ENCODE measurements around the gene CEACAM1. TPM values are rescaled to one million over a fixed set of nuclear protein-coding genes. Genes with fewer than 3 reads are reported as not detected.
A peak's percentile ranks its signal among the peaks of the same experiment; 100 is the strongest.

Gene CEACAM1
- total and polyA plus RNA-seq, 2 of the 13 experiments (the other 11 are each of a cell fraction or from before 2014, with no cell fraction given): 13.5 to 332 TPM

GRCh38 chr19:42553292-42554045 is 25.2 kb upstream of the CEACAM1 start:
- Histone ChIP-seq H3K27me3 (ENCODE audit: control insufficient read depth in 1 of 2, insufficient read depth in 2 of 2, low read length in 2 of 2) (peaks cover 0 to 7% of the 10 kb centered on the region in 2 experiments; a peak in 1 of 5 replicates), H4K20me1 (ENCODE audit: insufficient read depth, low read length) (no peaks in the 10 kb centered on the region), H3K4me2 (ENCODE audit: low read depth, low read length) (peak overlapping the region; percentile 50; the same call in 1 of the 2 replicates), H3K4me1 (ENCODE audit: insufficient read depth, low read length) (peaks cover 71% of the 10 kb centered on the region), H3K36me3 (replicated peaks in 1 of 2; ENCODE audit: control insufficient read depth in 1 of 2, insufficient read depth in 2 of 2, low read length in 2 of 2) (no peaks in the 10 kb centered on the region), H3K79me2 (ENCODE audit: insufficient read depth, low read length) (no peaks in the 10 kb centered on the region), H3K4me3 (replicated peaks in 1 of 3; ENCODE audit: insufficient read depth in 1 of 3, low read depth in 2 of 3, low read length in 3 of 3) (peak overlapping the region in 1 of 3 experiments; percentile 15; a peak in 2 of 6 replicates), H2AFZ (ENCODE audit: low read length) (no peak overlapping the region), H3K27ac (ENCODE audit: extremely low read length, insufficient read depth, low read length) (no peak overlapping the region), H3K9ac (ENCODE audit: insufficient read depth, low read depth, low read length) (0 out of 2 replicates have a peak overlapping the region, but pooled peaks have one; percentile 3), H3K9me3 (ENCODE audit: low read length) (peaks cover 9% of the 10 kb centered on the region)
- in situ Hi-C loops (cut with HindIII; ENCODE audit: extremely low pct_ligation_motif_present, low pct_unique_long_range_greater_than_20kb): no loop called here
- WGBS (ENCODE audit: low lambda C conversion rate): 22% methylated on average over 5 of the region's 8 CpGs
- intact Hi-C loops (cut with micrococcal nuclease; ENCODE audit: unreplicated experiment): no loop called here
- FAIRE-seq (no peak), DNase-seq (ENCODE audit: low spot score) (peak; percentile 40), ATAC-seq (peak; percentile 60)
- no TSS peak for BruUV-seq (replicated peaks)
- POLR2A ChIA-PET: interaction anchor here (0.6 to 1.5 kb wide), 3 partner anchors 25 to 115 kb away, joined by 3 to 5 read pairs (median 3); partner anchors contain the start of gene CEACAM1
- CTCF ChIA-PET (ENCODE audit: low intra/inter-chr PET ratio, low total read pairs): no interaction called here
- TF ChIP-seq SKI (IDR thresholded peaks at IDR 0.05; ENCODE audit: partially characterized antibody): no peak
- TF ChIP-seq ZNF512 (CRISPR knock-in tag; IDR thresholded peaks at IDR 0.05): no peak
- TF ChIP-seq NR2F6 (IDR thresholded peaks at IDR 0.05): peak; percentile 95
- peak; percentile 79 for TF ChIP-seq NR2F6 (CRISPR knock-in tag; IDR thresholded peaks at IDR 0.05)
- TF ChIP-seq ZBTB40 (IDR thresholded peaks at IDR 0.05): no peak
- TF ChIP-seq ZBTB40 (CRISPR knock-in tag; IDR thresholded peaks at IDR 0.05): no peak
- TF ChIP-seq NCOA2 (CRISPR knock-in tag; IDR thresholded peaks at IDR 0.05): 0 out of 2 replicates have a peak, but pooled peaks have one; percentile 15
- 0 out of 2 replicates have a peak, but pooled peaks have one; percentile 11 for TF ChIP-seq FOXA3 (CRISPR knock-in tag; IDR thresholded peaks at IDR 0.05)
- TF ChIP-seq HNF4A (CRISPR knock-in tag; IDR thresholded peaks at IDR 0.05): 0 out of 2 replicates have a peak, but pooled peaks have one; percentile 11
- no peak for TF ChIP-seq ZNF263 (CRISPR knock-in tag; IDR thresholded peaks at IDR 0.05)
- TF ChIP-seq NR2F1 (CRISPR knock-in tag; IDR thresholded peaks at IDR 0.05): peak; percentile 54 to 79; a peak in 3 of 4 replicates
- no peak for TF ChIP-seq GATA4 (IDR thresholded peaks at IDR 0.05; ENCODE audit: borderline replicate concordance, low read depth)
- no peak for TF ChIP-seq ELF1 (CRISPR knock-in tag; IDR thresholded peaks at IDR 0.05)
- TF ChIP-seq HMG20B (CRISPR knock-in tag; conservative IDR thresholded peaks at IDR 0.05): no peak
- TF ChIP-seq TARDBP (CRISPR knock-in tag; IDR thresholded peaks at IDR 0.05): no peak

Measured in HepG2 (cell line).